GM21717 (cell line): ENCODE results near the gene ABCA4.

ENCODE experiments used
- ATAC-seq: cut with Tn5 transposase; IDR thresholded peaks from one replicate; pipeline ENCODE4 v1.9.1; 2021; ENCODE audit warnings: mild to moderate bottlenecking, moderate library complexity; ENCODE audit not compliant: unreplicated experiment

ABCA4 gene

DNA sequence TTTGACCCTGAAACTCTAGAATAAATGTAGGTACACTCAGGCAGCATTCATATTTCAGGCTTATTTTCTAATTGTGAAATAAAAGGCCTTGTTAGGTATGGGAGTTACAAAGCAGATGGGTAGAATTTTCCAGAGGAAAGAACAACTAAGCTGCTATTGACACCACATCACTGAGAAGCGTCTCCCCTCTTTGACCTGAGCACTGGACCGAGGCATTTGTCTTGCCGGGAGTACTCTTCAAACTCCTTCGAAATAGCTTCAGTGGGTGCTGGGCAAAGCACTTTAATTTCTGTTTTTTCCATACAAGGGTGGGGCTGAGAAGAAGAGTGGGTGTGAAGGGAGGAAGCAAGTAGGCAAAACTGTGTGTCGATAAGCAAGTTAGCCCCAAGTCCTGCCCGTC lies 36.4 kb downstream of the ABCA4 start:
- no peak for ATAC-seq

DNA sequence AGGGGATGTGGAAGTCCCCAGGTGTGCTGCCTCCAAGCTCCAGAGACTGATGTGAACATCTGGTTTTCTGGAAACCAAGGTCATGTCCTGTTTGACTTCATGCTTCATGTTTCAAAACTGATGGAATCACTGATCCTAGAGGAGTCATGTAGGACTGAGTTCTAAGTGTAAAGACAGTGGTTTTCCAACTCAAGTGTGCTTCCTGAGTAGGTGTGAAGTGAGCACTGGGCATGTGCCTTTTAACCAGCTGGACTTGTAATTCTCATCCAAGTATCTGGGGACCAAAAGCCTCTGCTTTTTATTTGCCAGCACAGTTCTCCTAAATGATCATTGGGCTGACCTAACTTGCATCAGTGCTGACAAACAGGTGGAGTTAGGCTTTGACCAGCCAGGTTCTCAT lies 36.9 kb downstream of the ABCA4 start:
- no peak for ATAC-seq

DNA sequence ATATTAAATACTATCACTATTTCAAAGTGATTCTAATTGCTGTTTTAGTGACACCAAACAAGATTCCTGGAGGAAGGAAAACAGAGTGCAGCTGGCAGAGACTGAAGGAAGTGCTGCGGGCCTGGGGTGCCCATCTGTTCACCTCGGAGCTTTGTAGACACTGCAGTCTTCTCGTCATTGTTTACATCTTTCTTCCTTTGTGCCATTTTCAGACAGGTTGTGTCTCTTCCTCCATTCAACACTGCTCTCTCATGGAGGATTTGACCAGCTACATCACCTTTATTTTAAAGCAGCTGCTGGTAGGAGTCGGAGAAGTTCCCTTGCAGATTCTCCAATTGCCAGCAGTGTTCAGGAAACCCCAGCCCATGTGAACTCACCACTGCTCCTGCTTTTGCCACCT lies 37.3 kb downstream of the ABCA4 start:
- ATAC-seq, result no peak

DNA sequence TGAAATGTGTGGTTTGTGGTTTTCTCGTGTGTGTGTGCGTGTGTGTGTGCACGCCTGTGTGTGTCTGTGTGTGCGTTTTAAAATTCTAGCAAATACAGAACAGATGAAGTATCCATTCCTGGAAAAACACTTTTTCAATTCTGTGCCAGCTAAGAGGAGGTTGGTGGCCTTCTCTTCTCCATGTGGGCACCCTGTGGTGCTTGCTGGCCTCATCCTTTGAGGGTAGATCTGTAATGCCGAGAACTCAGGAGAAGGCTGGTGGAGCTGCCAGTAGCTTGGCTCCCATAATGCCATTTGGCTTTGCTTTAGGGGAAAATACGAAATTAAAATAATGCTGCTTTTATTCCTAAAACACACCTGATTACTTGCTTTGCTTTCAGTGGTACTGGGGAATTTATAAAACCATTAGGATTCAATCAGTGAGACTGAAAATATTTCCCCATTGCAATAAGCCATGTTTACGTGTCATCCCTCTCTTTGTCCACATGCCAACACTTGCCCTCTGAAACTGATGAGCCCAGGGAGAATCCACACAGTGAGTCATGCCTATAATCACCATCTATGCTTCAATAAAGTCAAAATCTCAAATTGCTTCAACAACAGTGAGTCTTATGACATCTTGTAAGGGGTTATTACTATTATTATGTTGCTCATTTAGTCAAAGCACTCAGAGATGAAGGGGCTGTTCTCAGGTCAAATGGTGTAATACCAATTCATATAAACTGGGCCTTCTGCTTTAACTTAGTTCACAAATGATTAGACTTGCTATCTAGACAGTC lies 39.2 kb downstream of the ABCA4 start:
- ATAC-seq, result no peak

DNA sequence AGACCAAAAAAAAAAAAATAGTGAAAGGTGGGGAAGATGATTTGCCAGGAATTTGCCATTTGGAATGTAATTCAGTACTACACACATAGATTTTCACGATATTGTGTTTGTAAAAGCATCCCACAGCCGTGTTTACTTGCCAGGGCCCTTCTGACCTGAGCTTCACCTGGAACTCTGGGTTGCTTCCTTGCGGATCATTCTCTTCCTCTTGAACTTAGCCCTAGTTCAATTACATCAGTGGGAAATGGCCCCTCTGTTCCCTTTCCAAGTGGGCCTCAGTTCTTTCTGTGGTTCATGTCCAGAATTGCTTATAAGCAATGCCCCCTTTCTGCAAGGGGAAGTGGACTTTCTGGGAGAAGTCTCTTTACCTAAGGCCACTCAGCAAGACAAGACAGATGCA lies 41.0 kb downstream of the ABCA4 start:
- ATAC-seq, result no peak

DNA sequence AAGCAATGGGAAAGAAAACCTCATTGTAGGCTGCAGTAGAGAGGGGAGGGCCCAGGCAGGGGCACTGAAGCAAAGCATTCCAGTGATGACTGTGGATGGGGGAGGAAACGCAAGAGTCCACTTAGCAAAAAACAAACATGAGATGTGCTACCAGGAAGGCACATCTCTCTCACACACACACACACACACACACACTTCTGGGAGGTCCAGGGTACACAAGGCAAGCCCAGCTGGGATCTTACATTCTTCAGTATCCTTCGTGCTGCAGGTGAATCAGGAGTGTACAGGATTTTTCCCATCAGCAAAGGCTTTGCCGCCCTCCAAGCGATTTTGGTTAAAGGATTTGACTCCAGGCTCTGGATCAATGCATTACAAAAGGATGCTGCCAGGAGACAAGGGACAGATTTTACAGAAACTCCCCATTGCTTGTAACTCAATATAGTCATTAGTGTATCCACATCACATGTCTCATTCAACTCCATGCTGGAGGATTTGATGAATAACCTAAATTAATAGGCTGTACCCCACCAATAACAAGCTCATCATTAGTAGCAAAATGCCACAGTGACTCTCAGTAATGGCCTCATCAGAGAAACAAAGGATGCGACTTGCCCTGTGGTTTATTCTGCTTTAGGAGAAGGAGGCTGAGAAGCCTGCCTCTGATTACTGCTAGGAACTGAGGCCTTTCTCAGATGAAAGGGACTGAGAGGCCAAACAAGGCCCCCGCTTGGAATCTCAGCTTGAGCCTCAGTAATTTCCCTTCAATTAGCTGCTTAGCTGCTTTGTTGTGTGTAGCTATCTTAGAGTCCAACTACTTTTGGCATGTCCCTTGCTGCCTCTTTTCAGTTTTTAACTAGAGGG lies 41.6 kb downstream of the ABCA4 start:
- no peak for ATAC-seq

DNA sequence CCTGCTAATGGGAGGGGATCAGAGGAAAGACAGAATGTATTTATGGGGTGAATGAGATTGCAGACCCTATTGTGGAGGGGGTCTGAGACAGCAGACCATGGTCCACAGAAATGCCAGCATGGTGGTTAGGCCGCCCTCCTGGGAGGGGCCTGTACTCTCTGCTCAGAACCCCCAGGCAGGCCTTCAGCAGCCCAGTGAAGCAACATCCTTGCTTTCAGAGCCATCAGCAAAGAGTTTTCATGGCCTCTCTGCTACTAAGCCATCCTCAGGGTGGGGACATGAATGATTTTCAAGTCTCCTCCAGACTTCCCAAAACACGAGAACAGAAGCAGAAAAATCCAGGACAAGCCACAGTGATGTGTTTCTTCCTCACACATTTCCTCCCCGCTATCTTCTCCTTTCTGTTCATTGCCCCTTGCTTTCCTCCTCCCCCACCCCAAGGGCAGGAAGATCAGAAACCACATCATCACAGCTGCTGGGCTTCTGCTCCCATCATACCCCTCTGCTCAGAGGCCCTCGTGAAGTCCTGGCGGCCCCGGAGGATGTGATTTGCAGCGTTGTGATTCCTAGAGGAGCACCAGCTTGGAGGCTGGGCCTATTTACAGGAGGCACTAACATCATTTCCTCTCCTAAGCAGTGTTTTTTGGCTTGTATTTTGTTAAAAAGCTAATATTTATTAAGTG lies 48.0 kb downstream of the ABCA4 start:
- no peak for ATAC-seq

DNA sequence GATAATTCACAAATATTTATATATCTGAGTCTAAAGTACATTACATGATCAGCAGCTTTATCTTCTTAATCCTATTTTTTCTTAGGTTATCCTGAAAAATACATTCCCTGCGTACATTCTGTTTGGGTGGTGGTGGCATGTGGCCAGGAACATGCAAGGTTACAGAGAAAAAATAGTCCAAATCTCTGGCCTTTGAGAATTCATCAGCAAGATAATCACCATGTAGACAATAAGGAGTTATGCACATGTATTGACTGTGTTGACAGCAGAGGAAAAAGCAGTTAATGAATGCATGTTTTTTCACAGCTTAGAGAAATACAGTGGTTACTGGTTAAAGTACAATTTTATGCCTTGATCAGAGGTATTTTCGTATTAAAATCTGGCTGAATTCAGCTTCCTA lies 49.0 kb downstream of the ABCA4 start:
- no peak for ATAC-seq

DNA sequence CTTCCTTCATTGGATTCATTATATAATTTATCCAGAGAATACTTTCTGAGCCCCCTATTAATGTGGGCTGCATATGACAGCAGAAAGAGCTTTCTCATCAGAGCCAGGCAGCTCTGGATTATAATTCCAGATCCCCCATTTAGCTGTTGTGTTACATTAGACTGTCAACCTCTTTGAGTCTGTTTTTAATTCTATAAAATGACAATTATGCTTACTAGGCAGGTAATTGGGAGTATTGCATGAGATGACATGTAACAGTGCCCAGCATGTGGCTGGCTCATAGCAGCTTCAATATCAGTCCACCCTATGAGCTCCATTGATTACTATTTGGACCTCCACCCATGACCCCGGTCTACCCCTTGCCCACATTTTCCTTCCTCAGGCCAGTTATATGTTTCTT lies 49.6 kb downstream of the ABCA4 start:
- ATAC-seq, result no peak

DNA sequence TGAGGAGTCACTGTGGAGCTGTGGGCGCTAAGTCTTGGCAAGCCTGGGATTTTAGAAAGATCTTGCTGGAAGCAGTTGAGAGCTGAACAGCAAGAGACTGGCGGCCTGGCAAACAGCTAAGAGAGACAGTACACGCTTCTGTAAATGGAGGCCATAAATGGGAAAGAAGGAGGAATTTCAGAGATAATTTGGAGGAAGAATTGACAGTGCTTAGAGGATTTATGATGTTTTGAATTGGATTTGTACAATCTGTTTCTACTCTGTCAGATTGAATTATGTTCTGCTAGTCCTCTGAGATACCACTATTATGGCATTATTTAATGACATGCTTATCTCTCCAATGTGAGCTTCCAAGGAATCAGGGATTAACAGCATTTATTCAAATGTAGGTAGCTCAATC lies 50.1 kb downstream of the ABCA4 start:
- ATAC-seq, result no peak

DNA sequence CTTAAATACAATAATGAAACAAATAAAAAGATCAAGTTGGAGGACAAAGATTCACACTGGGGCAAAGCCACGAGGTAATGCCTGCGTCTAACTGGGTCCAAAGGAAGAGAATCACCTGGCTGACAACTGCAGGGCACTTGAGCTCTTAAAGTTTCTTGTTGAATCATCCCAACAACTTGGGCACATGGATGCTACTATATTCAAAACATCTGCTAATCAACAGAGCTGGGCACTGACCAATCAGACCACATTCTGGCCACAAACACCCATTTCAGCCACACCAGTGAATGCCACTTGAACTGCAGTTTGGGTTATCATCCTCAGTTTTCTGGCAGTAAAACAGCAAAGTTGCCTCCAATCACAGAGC lies 51.0 kb downstream of the ABCA4 start:
- no peak for ATAC-seq

DNA sequence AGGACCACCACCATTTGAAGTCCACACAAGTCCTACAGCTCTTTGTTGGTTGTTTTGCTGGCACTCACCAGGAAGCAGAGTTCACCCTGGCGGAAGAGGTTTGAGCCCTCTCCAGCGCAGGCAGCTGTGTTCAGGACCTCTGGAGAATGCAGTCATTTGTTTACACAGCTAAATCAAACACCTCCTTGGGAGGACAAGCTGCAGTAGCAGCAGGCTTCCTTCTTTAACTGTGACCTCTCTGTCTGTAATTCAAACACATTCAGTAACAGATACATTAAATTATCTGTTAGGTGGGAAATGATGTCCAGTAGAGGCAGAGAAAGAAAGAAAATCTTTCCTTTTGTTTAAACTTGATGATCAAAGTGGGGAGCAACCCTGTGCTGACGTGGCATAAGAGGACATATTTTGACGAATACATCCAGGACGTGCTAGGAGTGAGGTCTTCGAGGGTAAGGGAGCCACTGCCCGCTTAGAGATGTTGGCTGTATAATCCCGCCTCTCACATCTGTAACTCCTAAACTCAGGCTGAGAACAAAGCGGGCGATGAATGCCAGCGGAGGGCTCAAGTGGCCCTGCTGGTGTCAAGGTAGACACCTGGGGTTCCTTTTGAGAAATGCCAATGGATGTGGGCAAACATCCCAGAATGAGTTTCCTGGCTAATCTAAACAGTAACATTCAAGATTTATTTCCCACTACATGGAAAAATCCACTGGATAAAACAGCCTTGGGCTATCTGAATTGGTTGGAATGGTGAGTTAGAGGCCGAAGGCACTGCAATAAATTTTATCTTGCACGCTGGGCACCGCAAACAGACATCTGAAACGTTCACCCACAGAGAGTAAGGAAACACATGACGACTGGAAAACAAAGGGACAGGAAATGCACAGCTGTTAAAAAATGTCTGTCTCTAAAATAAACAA lies 51.7 kb downstream of the ABCA4 start:
- ATAC-seq, result no peak

DNA sequence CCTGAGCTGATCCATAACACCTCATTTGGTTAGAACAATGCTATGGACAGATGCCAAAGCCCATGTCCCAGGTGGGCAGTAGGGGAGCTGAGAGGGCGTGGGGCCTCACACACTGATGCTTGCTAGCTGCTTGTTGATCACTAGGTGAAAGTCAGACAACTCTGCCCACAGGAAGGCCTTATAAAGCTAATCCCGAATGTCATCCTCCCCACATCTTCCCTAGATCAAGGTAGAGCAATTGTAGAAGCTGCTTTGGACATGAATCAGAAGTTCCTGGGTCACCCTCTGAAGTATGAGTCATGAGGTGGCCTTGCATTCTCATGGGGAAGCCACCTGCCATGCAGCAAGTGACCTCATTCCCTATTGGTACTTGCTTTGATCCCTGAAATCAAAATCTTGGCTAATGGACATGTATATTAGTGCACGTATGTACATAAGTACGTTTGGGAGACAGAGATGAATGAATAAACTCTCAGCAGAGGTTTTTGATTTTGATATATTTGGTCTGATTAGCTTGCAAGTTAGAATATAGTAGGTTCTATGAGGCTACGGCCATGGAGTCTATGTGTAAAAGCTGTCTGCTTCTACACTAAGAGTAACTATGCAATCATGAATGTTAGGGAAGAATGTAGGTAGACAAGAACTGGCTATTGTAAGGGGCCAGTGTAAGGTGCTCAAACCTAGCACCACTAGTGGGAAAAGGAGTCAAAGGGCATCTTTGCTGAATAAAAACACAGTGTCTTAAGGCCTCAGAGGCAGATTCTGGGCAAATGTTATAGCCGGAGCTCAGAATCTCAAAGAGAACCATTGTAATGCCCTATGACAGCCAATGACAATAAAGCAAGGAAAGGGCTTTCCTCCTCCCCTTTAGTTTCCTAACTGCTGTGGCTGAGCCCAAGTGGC lies 52.6 kb downstream of the ABCA4 start:
- ATAC-seq, result no peak

DNA sequence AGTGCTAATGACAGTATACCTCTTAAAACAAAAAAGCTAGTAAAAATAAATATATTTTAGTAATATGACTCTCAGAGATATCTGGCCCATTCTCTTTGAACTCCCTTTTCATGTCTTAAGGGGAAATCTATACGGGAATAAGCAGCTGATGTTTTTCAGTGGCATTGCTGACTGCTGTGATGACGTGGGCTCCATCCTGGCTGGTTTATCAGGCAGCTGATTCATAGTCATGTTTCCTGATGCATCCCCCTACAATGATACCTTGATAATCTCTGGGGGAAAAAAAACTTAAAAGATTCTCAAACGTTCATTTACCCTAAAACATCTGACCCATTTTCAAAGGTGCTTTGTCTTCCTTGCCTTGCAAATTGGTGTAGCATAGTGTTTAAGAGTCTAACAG lies 53.8 kb downstream of the ABCA4 start:
- no peak for ATAC-seq

DNA sequence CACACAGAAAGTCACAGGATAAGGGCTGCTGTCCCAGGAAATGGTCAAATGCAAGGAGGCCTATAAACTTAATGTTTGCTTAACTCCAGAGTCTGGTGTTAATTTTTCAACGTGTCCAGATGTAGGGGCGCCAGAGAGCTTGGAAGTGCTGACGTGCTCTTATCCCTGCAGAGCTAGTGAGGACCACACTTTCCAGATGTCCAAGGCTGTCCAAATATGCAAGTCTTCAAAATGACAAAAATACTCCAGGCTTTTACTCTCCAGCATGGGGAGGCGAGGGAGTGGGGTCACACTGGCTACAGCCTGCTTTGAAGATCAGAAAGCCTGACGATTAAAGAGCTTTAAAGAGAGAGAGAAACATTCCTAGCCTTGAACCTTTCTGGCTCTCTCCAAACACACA lies 57.6 kb downstream of the ABCA4 start:
- ATAC-seq, result no peak

DNA sequence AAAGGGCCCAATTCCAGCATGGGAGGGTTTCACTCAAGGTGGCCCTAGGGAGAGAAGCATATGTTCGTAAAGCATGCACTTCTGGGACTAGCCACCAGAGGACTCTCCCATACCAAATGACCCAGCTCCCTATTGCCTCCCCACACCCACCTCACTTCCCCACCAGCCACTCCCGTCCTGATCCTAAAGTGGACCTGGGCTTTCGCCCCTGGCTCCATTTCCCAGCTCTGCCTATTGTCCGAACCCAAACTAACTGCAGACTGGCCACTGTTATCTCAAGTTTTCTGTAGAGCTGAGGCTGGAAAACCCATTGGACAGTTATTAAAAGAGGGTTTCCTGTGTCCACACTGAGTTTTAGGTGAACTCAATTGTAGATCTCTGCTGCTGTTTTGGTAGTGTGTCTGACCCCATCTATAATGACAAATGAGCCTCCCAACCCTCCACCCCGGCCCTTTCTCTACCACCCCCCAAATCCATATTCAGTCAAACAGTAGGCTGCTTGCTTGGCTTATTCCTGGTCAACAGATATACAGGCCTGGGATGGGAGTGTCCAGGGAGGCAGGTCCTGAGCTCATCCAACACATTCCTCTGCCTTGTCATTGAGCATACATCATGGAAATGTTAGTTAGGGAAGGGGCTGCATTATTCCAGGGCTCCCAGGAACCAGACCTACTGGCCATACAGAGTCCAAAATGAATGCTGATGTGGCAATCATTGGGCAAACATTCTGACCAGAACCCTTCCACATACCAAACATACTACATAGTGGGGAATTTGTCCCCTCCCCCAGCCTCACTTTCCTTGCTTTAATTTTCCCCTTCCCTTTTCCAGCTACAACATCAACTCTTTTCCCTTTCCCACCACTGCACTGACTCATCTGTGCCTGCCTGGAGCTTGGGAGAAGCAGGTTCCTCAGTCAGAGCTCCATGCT lies 59.2 kb downstream of the ABCA4 start:
- ATAC-seq, result peak; percentile 76

DNA sequence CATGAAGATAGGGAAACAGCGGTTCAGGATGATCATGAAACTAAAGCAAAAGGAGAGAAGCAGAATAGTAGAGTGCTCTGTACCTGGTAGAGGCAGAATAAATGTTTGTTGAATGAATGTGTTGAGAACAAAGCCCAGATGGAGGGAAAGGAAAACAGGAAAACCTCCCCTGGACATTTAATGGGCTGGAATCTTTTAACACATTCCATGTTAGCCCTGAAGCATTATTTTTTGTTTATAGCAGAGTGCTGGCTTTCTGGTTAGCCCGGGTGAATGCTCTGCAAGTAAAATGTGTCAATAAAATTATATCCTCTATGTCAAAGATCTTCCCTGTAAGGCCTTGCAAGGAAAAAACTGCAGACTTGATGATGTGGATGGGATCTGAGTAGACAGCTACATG lies 60.2 kb downstream of the ABCA4 start:
- no peak for ATAC-seq

DNA sequence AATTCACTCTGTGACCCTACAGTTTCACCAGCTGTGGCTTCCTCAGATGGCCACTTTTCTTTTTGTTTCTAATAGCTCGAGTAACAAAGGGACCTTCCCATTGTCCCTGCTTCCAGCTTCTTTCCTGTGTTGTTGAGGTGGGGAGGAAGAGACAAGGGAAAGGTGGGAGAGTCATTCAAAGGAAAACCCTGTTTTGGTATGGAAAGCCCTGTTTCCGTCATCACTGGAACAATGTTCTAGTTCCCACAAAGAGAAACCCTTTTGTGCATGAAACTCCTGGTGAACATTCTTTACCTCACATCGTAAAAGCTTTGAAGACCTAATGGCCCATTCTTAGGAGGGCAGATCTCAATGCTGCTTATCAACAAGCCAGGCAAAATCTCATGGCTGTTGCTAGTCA lies 62.2 kb downstream of the ABCA4 start:
- ATAC-seq, result no peak

DNA sequence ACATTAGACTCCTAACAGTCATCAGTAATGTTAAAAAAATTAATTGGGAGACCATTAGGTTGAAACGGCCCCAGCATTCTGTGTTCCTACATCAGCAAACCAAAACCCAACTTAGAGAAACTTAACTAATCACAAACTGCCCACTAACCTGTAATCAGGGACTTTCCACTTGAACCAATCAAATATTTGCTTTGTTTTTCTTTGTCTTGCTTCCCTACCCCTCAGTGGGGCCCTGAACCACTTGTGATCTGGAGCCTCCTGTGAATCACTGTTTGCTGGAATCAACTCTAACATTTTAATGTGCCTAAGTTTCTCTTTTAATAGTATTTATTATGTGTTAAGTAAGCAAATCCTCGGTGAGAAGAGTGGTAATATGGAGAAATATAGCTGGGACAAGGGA lies 64.0 kb downstream of the ABCA4 start:
- no peak for ATAC-seq
